ENCODE results near the gene PRKAG2. TPM values are rescaled to one million over a fixed set of nuclear protein-coding genes. Genes with fewer than 3 reads are reported as not detected.

The PRKAG2 gene
- total and polyA plus RNA-seq, 2 of the 8 experiments (the other 6 are each of a cell fraction or from before 2014, with no cell fraction given) = 7.5 to 18.1 TPM

DNA sequence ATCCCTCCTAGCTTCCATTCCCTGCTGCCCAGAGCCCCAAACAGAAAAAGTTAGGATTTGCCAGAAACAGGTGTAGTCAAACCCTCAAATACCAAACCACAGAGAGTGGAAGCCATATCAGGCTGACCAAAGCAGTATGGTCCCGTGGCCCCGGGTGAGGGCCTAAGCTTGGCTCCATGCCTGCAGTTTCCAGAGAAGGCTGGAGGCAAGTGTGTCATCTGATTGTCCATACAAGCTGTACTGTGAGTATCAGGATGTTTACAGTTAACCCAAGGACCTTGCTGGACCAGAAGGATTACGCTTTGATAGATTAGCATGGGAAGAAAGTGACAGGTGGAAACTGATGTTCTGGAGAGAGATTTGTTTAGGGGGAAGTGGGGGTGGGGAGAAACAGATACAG is 96.3 kb downstream of the PRKAG2 start (continued):
- TF ChIP-seq CHD7 (IDR thresholded peaks at IDR 0.05; ENCODE audit: insufficient replicate concordance, low read length) (no peak), RBBP5 (IDR thresholded peaks at IDR 0.05; ENCODE audit: borderline replicate concordance, low read depth, low read length) (no peak), CEBPB (IDR thresholded peaks at IDR 0.05; ENCODE audit: low read depth, low read length) (no peak), BACH1 (IDR thresholded peaks at IDR 0.05; ENCODE audit: low read length) (no peak)

All from H1 (cell line).